H1 (cell line): Measurements from ENCODE around the gene SSR2. TPM values are rescaled to one million over a fixed set of nuclear protein-coding genes. Genes with fewer than 3 reads are reported as not detected.

Source experiments
- BCL11A ChIP-seq, 2 experiments: IDR thresholded peaks; one replicate each; pipeline ENCODE4 v1.6.1; 2011; ENCODE audit warnings: low read depth in 2 of 2, low read length in 2 of 2, mild to moderate bottlenecking in 2 of 2
- CBX5 ChIP-seq: fragments of 300-800, 300-1000 bp; sonication (generic); IDR thresholded peaks from 2 replicates; pipeline ENCODE4 v1.7.1; 2016; ENCODE audit warnings: antibody characterized with exemption, low read length, low read depth
- CEBPB ChIP-seq: IDR thresholded peaks from 2 replicates; pipeline ENCODE4 v1.6.1; 2012; ENCODE audit warnings: low read depth, low read length
- CTBP2 ChIP-seq: IDR thresholded peaks from 2 replicates; pipeline ENCODE4 v1.7.0; 2011; ENCODE audit warnings: borderline replicate concordance, mild to moderate bottlenecking, moderate library complexity, mixed read lengths, low read length; ENCODE audit not compliant: insufficient read depth, insufficient read length
- GABPA ChIP-seq: IDR thresholded peaks from 2 replicates; pipeline ENCODE4 v1.6.1; 2011; ENCODE audit warnings: mild to moderate bottlenecking, low read length, moderate library complexity, borderline replicate concordance; ENCODE audit not compliant: insufficient read depth
- JUN ChIP-seq: IDR thresholded peaks from 2 replicates; pipeline ENCODE4 v1.6.1; 2011; ENCODE audit warnings: low read depth, mild to moderate bottlenecking, improper control_type of control experiment, low read length
- NRF1 ChIP-seq: IDR thresholded peaks from 2 replicates; pipeline ENCODE4 v1.6.1; 2011; ENCODE audit warnings: mild to moderate bottlenecking, low read depth, low read length, improper control_type of control experiment
- PHF8 ChIP-seq: fragments of 200-600 bp; sonication (generic); conservative IDR thresholded peaks from 2 replicates; pipeline ENCODE4 v1.7.1; 2012; ENCODE audit warnings: low read depth, mild to moderate bottlenecking, inconsistent platforms, low read length, moderate library complexity
- POLR2A ChIP-seq, 2 experiments: IDR thresholded peaks; 1 replicate in 1 of 2; 2 replicates in 1 of 2; pipeline ENCODE4 v1.6.1; 2011; ENCODE audit warnings: low read depth in 2 of 2, low read length in 2 of 2, mild to moderate bottlenecking in 2 of 2; ENCODE audit errors: control extremely low read depth in 1 of 2
- POLR2AphosphoS5 ChIP-seq: IDR thresholded peaks from 2 replicates; pipeline ENCODE4 v1.6.1; 2011; ENCODE audit warnings: low read depth, low read length
- POU5F1 ChIP-seq: IDR thresholded peaks from 2 replicates; pipeline ENCODE4 v1.6.1; 2011; ENCODE audit warnings: low read depth, mild to moderate bottlenecking, low read length, moderate library complexity
- RFX5 ChIP-seq: IDR thresholded peaks from 2 replicates; pipeline ENCODE4 v1.6.1; 2011; ENCODE audit warnings: low read depth, low read length, improper control_type of control experiment, borderline replicate concordance
- RNF2 ChIP-seq: fragments of 200-900, 300-1000 bp; sonication (generic); IDR thresholded peaks from 2 replicates; pipeline ENCODE4 v1.7.1; 2016; ENCODE audit warnings: borderline replicate concordance, low read depth, mild to moderate bottlenecking, antibody characterized with exemption, low read length; ENCODE audit not compliant: poor library complexity, severe bottlenecking; ENCODE audit errors: missing control alignments
- SAP30 ChIP-seq: fragments of 300-600 bp; sonication (generic); IDR thresholded peaks from 2 replicates; pipeline ENCODE4 v1.7.1; 2012; ENCODE audit warnings: low read length, moderate library complexity, mild to moderate bottlenecking, inconsistent platforms; ENCODE audit not compliant: insufficient read depth, insufficient replicate concordance
- SP2 ChIP-seq: IDR thresholded peaks from 2 replicates; pipeline ENCODE4 v1.6.1; 2012; ENCODE audit warnings: mild to moderate bottlenecking, low read length, inconsistent platforms
- SUZ12 ChIP-seq: fragments of 200-600 bp; sonication (generic); IDR thresholded peaks from 2 replicates; pipeline ENCODE4 v1.6.1; 2012; ENCODE audit warnings: mild to moderate bottlenecking, inconsistent platforms, low read length, moderate library complexity, mixed read lengths
- TAF1 ChIP-seq: IDR thresholded peaks from 2 replicates; pipeline ENCODE4 v1.6.1; 2011; ENCODE audit warnings: mild to moderate bottlenecking, low read depth, low read length
- polyA plus RNA-seq, 7 experiments: library from polyadenylated mRNA; depleted of rRNA in 3 of 7; stranded (reverse) in 5 of 7; unstranded in 2 of 7; fragments of >200 nt in 5 of 7; fragments of 200-250 nt in 2 of 7; gene quantifications; 1 replicate in 5 of 7; 2 replicates in 1 of 7; 4 replicates in 1 of 7; pipeline versions ENCODE4 v1.2.1 to v1.2.3, GENCODE V29; 2011 to 2013; ENCODE audit warnings: missing spikeins in 2 of 7, mixed read lengths in 2 of 7
- total RNA-seq: library from RNA; stranded (reverse); fragmentation: NEBNext Ultra II Directional; extraction: Animal tissue kit (Norgen Biotek cat#: 25700); gene quantifications from 2 replicates; pipeline ENCODE4 v1.2.1, GENCODE V29; 2021
- TF ChIP-seq, protein P1 (sequence below): IDR thresholded peaks from 2 replicates; pipeline ENCODE4 v1.6.1; 2012; ENCODE audit warnings: inconsistent platforms
- TF ChIP-seq, protein P2 (sequence below), 3 experiments: IDR thresholded peaks; 1 replicate in 2 of 3; 2 replicates in 1 of 3; pipeline versions ENCODE4 v1.5.1 to v1.6.1; 2011; ENCODE audit warnings: low read length in 3 of 3, mild to moderate bottlenecking in 3 of 3, inconsistent platforms in 2 of 3, low read depth in 1 of 3, moderate library complexity in 1 of 3; ENCODE audit not compliant: insufficient read depth in 1 of 3; ENCODE audit errors: control extremely low read depth in 1 of 3
- TF ChIP-seq, protein P3 (sequence below): IDR thresholded peaks from 2 replicates; pipeline ENCODE4 v1.6.1; 2011; ENCODE audit warnings: low read depth, mild to moderate bottlenecking, low read length; ENCODE audit not compliant: insufficient read depth

SSR2 gene
- total and polyA plus RNA-seq, 2 of the 8 experiments (the other 6 are each of a cell fraction or from before 2014, with no cell fraction given), result 190 to 648 TPM

DNA sequence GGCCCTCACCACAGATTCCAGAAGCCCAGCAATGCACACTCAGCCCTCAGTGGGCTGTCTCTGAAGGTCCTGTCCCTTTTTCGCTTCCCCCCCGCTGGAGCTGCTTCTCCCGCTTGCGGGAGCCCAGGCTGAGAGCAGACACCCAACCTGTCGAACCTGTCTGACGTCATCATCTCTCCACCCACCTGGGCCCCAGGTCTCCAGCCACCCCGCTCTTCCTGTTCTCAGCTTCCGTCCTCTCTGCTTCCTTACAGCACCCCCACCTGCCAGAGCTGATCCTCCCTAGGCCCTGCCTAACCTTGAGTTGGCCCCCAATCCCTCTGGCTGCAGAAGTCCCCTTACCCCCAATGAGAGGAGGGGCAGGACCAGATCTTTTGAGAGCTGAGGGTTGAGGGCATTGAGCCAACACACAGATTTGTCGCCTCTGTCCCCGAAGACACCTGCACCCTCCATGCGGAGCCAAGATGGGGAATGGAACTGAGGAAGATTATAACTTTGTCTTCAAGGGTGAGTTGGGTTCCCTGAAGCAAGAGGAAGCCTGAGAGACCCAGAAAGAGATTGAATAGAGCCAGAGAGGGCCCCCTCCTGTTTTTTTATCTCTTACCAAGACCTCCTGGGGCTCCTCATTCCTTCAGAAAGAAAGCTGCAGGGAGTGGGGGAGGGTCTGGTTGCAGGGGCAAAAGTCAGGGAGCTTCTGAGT, 40.3 kb upstream of the SSR2 start, which contains the start of gene RAB25 (continued):
- no peak for TF ChIP-seq CBX5
- TF ChIP-seq RNF2, result no peak
- TF ChIP-seq NRF1, result no peak
- peak; percentile 18; the same call in 1 of the 2 replicates for TF ChIP-seq GABPA
- TF ChIP-seq POLR2A (IDR thresholded peaks at IDR 0.05; ENCODE audit: control extremely low read depth in 1 of 2, low read depth in 2 of 2, low read length in 2 of 2), result peak; percentile 52 to 54; a peak in 2 of 3 replicates
- TF ChIP-seq, protein P1, sequence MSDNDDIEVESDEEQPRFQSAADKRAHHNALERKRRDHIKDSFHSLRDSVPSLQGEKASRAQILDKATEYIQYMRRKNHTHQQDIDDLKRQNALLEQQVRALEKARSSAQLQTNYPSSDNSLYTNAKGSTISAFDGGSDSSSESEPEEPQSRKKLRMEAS, result no peak
- TF ChIP-seq CEBPB, result no peak
- TF ChIP-seq, protein P2, sequence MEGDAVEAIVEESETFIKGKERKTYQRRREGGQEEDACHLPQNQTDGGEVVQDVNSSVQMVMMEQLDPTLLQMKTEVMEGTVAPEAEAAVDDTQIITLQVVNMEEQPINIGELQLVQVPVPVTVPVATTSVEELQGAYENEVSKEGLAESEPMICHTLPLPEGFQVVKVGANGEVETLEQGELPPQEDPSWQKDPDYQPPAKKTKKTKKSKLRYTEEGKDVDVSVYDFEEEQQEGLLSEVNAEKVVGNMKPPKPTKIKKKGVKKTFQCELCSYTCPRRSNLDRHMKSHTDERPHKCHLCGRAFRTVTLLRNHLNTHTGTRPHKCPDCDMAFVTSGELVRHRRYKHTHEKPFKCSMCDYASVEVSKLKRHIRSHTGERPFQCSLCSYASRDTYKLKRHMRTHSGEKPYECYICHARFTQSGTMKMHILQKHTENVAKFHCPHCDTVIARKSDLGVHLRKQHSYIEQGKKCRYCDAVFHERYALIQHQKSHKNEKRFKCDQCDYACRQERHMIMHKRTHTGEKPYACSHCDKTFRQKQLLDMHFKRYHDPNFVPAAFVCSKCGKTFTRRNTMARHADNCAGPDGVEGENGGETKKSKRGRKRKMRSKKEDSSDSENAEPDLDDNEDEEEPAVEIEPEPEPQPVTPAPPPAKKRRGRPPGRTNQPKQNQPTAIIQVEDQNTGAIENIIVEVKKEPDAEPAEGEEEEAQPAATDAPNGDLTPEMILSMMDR (IDR thresholded peaks at IDR 0.05; ENCODE audit: control extremely low read depth in 1 of 3, insufficient read depth in 1 of 3, low read depth in 1 of 3, low read length in 3 of 3), result no peak
- TF ChIP-seq SUZ12, result no peak
- TF ChIP-seq BCL11A (IDR thresholded peaks at IDR 0.05; ENCODE audit: low read depth in 2 of 2, low read length in 2 of 2), result peak in 1 of 2 experiments; percentile 21
- no peak for TF ChIP-seq SAP30
- TF ChIP-seq JUN, result 0 out of 2 replicates have a peak, but pooled peaks have one; percentile 60
- no peak for TF ChIP-seq RFX5
- TF ChIP-seq POLR2AphosphoS5, result peak; percentile 63; the same call in 1 of the 2 replicates
- peak; percentile 46; the same call in 1 of the 2 replicates for TF ChIP-seq TAF1
- 0 out of 2 replicates have a peak, but pooled peaks have one; percentile 20 for TF ChIP-seq PHF8
- TF ChIP-seq SP2, result no peak
- TF ChIP-seq POU5F1, result no peak
- no peak for TF ChIP-seq CTBP2
- TF ChIP-seq, protein P3, sequence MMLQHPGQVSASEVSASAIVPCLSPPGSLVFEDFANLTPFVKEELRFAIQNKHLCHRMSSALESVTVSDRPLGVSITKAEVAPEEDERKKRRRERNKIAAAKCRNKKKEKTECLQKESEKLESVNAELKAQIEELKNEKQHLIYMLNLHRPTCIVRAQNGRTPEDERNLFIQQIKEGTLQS, result 0 out of 2 replicates have a peak, but pooled peaks have one; percentile 19
